ENCODE data around the gene MAPT.

MAPT gene

DNA sequence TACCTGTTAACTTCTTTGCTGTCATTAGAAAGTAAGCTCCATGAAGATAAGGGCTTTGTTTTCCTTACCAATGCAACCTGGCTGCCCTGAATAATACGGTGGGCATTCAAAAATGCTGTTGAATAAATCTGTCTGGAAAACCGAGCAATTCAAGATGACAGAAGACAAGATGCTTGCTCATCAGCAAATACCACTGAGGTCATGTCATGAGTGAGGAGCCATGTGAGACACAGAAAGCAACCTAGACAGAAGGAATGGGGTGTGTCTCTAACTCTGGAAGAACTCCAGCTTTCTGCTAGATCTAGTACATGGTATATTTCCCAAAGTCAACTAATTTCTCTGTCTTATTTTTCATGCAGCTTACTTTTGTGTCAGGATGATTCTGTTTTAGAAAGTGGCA is 168.9 kb downstream of the MAPT start:
- Histone ChIP-seq H3K4me3 (ENCODE audit: low read depth in 1 of 5, low read length in 5 of 5) (no peak overlapping the region), H3K27me3 (ENCODE audit: control insufficient read depth in 5 of 5, insufficient read depth in 4 of 5, low read length in 5 of 5) (no peaks in the 10 kb centered on the region), H3K4me1 (ENCODE audit: control insufficient read depth in 5 of 5, insufficient read depth in 5 of 5, low read length in 5 of 5) (peaks cover 0 to 15% (median 0%) of the 10 kb centered on the region in 5 donors), H3K27ac (ENCODE audit: low read depth, low read length) (no peak overlapping the region), H3K36me3 (ENCODE audit: control insufficient read depth in 5 of 5, insufficient read depth in 5 of 5, low read length in 5 of 5) (peaks cover 22 to 47% (median 29%) of the 10 kb centered on the region in 5 donors), H3K9ac (ENCODE audit: low read length in 5 of 5) (no peak overlapping the region), H3K9me3 (ENCODE audit: control insufficient read depth in 5 of 5, low read length in 5 of 5) (no peaks in the 10 kb centered on the region)

DNA sequence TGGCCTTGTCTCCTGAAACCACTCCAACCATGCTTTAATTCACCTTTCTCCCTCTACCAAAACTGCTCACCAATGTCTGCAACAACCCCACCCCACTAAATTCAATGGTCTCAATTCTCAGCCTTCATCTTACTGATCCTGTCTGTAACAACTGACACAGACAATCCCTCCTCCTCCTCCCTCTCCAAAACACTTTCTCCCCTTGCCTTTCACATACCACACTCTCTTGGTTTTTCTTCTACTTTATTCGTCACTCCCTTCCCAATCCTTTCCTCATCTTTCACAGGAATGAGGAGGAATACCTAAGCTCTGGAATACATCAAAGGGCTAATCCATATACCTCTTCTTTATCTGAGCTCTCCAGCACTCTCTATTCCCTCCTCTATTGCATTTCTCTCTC is 170.1 kb downstream of the MAPT start:
- Histone ChIP-seq H3K4me3 (ENCODE audit: low read depth in 1 of 5, low read length in 5 of 5) (no peak overlapping the region), H3K4me1 (ENCODE audit: control insufficient read depth in 5 of 5, insufficient read depth in 5 of 5, low read length in 5 of 5) (peaks cover 0 to 8% (median 0%) of the 10 kb centered on the region in 5 donors), H3K36me3 (ENCODE audit: control insufficient read depth in 5 of 5, insufficient read depth in 5 of 5, low read length in 5 of 5) (peaks cover 22 to 43% (median 29%) of the 10 kb centered on the region in 5 donors), H3K27ac (ENCODE audit: low read depth, low read length) (no peak overlapping the region), H3K9me3 (ENCODE audit: control insufficient read depth in 5 of 5, low read length in 5 of 5) (no peaks in the 10 kb centered on the region), H3K27me3 (ENCODE audit: control insufficient read depth in 5 of 5, insufficient read depth in 4 of 5, low read length in 5 of 5) (no peaks in the 10 kb centered on the region), H3K9ac (ENCODE audit: low read length in 5 of 5) (no peak overlapping the region)

DNA sequence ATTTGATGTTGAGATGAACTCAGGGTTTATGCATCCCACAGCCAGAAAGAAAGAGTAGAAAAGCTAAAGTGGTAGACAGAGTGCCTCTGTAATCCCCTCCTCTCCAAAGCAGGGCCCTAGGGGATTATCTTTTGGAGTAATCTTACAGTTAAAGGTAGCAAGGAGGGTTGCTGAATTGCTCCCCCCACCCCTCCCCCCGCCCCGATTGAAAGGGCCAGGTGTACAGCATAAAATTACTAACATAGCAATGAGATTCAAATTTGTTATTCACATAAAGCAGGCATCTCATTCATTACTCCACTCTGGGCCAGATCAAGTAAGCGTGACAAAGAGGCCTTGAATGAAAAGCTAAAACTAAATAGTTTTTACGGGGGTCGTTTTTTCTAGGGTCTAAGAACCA is 177.4 kb downstream of the MAPT start:
- Histone ChIP-seq H3K9ac (ENCODE audit: low read length in 5 of 5) (no peak overlapping the region), H3K9me3 (ENCODE audit: control insufficient read depth in 5 of 5, low read length in 5 of 5) (no peaks in the 10 kb centered on the region), H3K36me3 (ENCODE audit: control insufficient read depth in 5 of 5, insufficient read depth in 5 of 5, low read length in 5 of 5) (peaks cover 4 to 9% (median 7%) of the 10 kb centered on the region in 5 donors), H3K27me3 (ENCODE audit: control insufficient read depth in 5 of 5, insufficient read depth in 4 of 5, low read length in 5 of 5) (no peaks in the 10 kb centered on the region), H3K4me1 (ENCODE audit: control insufficient read depth in 5 of 5, insufficient read depth in 5 of 5, low read length in 5 of 5) (peaks cover 0 to 15% (median 6%) of the 10 kb centered on the region in 5 donors), H3K4me3 (ENCODE audit: low read depth in 1 of 5, low read length in 5 of 5) (no peak overlapping the region), H3K27ac (ENCODE audit: low read depth, low read length) (no peak overlapping the region)

DNA sequence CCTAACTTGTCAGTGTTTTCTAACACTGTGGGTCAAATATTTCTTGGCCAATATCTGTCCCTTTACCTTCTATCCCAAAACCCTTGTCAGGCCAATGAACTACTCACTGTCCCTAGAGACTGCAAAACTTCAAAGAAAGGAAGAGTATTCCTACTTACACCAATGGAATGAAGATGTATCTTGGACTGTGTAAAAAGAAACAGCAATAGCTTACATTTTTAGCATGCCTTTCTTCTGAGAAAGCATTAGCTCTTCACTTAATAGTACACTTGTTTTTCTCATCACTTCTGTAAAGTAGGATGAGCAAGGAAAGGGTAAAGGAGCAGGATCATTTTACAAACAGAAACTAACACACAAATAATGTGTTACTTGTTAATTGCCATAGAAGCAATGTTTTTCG is 178.6 kb downstream of the MAPT start:
- Histone ChIP-seq H3K4me3 (ENCODE audit: low read depth in 1 of 5, low read length in 5 of 5) (no peak overlapping the region), H3K27me3 (ENCODE audit: control insufficient read depth in 5 of 5, insufficient read depth in 4 of 5, low read length in 5 of 5) (no peaks in the 10 kb centered on the region), H3K27ac (ENCODE audit: low read depth, low read length) (no peak overlapping the region), H3K4me1 (ENCODE audit: control insufficient read depth in 5 of 5, insufficient read depth in 5 of 5, low read length in 5 of 5) (peaks cover 0 to 18% (median 6%) of the 10 kb centered on the region in 5 donors), H3K9ac (ENCODE audit: low read length in 5 of 5) (no peak overlapping the region), H3K9me3 (ENCODE audit: control insufficient read depth in 5 of 5, low read length in 5 of 5) (no peaks in the 10 kb centered on the region), H3K36me3 (ENCODE audit: control insufficient read depth in 5 of 5, insufficient read depth in 5 of 5, low read length in 5 of 5) (peaks cover 0 to 2% (median 0%) of the 10 kb centered on the region in 5 donors)

DNA sequence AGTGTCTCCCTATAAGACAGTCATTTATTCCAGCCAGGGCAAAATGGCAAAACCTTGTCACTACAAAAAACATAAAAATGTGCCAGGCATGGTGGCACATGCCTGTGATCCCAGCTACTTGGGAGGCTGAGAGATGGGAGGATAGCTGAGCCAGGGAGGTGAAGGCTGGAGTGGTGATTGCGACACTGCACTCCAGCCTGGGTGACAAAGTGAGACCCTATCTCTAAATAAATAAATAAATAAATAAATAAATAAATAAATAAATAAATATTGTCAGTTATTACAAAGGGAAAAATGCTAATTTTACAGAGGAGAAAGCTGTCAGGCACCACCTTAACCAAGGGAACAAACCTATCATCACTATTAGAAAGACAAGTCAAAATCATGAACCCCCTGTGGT is 180.2 kb downstream of the MAPT start:
- Histone ChIP-seq H3K4me3 (ENCODE audit: low read depth in 1 of 5, low read length in 5 of 5) (no peak overlapping the region), H3K4me1 (ENCODE audit: control insufficient read depth in 5 of 5, insufficient read depth in 5 of 5, low read length in 5 of 5) (peaks cover 0 to 28% (median 14%) of the 10 kb centered on the region in 5 donors), H3K9ac (ENCODE audit: low read length in 5 of 5) (no peak overlapping the region), H3K27ac (ENCODE audit: low read depth, low read length) (no peak overlapping the region), H3K9me3 (ENCODE audit: control insufficient read depth in 5 of 5, low read length in 5 of 5) (no peaks in the 10 kb centered on the region), H3K27me3 (ENCODE audit: control insufficient read depth in 5 of 5, insufficient read depth in 4 of 5, low read length in 5 of 5) (no peaks in the 10 kb centered on the region), H3K36me3 (ENCODE audit: control insufficient read depth in 5 of 5, insufficient read depth in 5 of 5, low read length in 5 of 5) (peaks cover 0 to 5% (median 0%) of the 10 kb centered on the region in 5 donors)

Data from subcutaneous abdominal adipose tissue (tissue), 5 donors.